Peyer's patch (tissue), 4 donors: ENCODE data around the gene SAE1. TPM values are rescaled to one million over a fixed set of nuclear protein-coding genes. Genes with fewer than 3 reads are reported as not detected.
A peak's percentile ranks its signal among the peaks of the same experiment; 100 is the strongest.

Experiments
- DNase-seq, 3 donors: peaks; one replicate each; pipeline ENCODE4 v3.0.0-alpha.2; 2017 to 2019
- H3K27ac ChIP-seq, 4 donors: fragments of 200-600 bp; sonication (generic); one replicate each; pipeline ENCODE4 v1.5.1; 2016 to 2019
- H3K27me3 ChIP-seq, 2 donors: fragments of 200-600 bp; sonication (generic); one replicate each; pipeline ENCODE4 v1.5.1; 2019
- H3K36me3 ChIP-seq, 3 donors: fragments of 200-600 bp; sonication (generic); one replicate each; pipeline ENCODE4 v1.5.1; 2016 to 2019
- H3K4me1 ChIP-seq, 4 donors: fragments of 200-600 bp; sonication (generic); one replicate each; pipeline ENCODE4 v1.5.1; 2016 to 2019
- H3K4me3 ChIP-seq, 4 donors: fragments of 200-600 bp; sonication (generic); 1 replicate in 3 of 4; 2 replicates in 1 of 4; pipeline ENCODE4 v1.5.1; 2016 to 2019; ENCODE audit warnings: mild to moderate bottlenecking in 1 of 4
- H3K9me3 ChIP-seq, 4 donors: fragments of 200-600 bp; sonication (generic); one replicate each; pipeline ENCODE4 v1.5.1; 2016 to 2019; ENCODE audit warnings: mild to moderate bottlenecking in 1 of 4
- POLR2A ChIP-seq, 2 donors: fragments of 450-650 bp; IDR thresholded peaks; one replicate each; pipeline ENCODE4 v1.5.1; 2017; ENCODE audit warnings: antibody characterized with exemption in 2 of 2, mild to moderate bottlenecking in 2 of 2, moderate library complexity in 2 of 2
- total RNA-seq, 4 donors: library from RNA; depleted of rRNA; stranded (reverse); fragments of >200 nt; gene quantifications; one replicate each; pipeline ENCODE4 v1.1.0, GENCODE V29; 2016
- TF ChIP-seq, protein P1 (sequence below), 6 experiments: fragments of 450-650 bp in 4 of 6; fragments of 200-600 bp in 2 of 6; sonication (generic) in 1 of 6; IDR thresholded peaks; one replicate each; pipeline ENCODE4 v1.5.1; 2017 to 2019; ENCODE audit warnings: antibody characterized with exemption in 6 of 6, mild to moderate bottlenecking in 3 of 6, moderate library complexity in 1 of 6

SAE1 gene
- total RNA-seq, result 10 to 100 TPM; 35.9 to 73.4 (median 40.3) TPM

DNA sequence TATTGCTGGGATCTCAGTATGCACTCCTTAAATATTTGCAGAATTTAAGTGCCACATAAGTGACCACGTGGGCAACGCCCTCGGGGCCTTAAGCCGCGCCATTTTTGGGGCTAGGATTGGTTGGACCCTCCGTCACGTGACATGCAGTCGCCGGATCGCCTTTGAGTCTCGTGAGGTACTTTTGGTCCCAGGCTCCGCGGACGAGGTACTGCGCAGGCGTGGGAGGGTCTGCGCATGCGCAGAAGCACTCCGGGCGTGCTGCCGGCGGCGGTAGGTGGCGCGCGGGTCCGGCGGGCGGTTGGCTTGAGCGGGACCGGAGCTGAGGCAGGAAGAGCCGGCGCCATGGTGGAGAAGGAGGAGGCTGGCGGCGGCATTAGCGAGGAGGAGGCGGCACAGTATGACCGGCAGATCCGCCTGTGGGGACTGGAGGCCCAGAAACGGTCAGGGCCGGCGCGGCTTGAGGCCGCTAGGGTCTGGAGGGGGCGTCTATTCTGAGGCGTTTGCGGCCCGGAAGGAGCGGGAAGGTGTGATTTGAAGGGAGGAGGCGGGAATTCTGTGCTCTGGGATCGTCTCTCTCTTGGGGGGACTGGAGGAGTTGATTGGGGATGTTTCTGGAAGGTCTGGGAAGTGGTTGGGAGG lies at the start of gene SAE1:
Gene SAE1 (plus strand): TSS at position 247 of the 639 bp plus-strand sequence. CDS start 96 bp downstream, at position 343.
- H3K36me3 ChIP-seq, result no peaks in the 10 kb centered on the region
- H3K9me3 ChIP-seq, result no peaks in the 10 kb centered on the region
- peak within 1 kb of the TSS; percentile 71 to 95 (median 77) for H3K4me3 ChIP-seq
- no peaks in the 10 kb centered on the region for H3K27me3 ChIP-seq
- TF ChIP-seq, protein P1, sequence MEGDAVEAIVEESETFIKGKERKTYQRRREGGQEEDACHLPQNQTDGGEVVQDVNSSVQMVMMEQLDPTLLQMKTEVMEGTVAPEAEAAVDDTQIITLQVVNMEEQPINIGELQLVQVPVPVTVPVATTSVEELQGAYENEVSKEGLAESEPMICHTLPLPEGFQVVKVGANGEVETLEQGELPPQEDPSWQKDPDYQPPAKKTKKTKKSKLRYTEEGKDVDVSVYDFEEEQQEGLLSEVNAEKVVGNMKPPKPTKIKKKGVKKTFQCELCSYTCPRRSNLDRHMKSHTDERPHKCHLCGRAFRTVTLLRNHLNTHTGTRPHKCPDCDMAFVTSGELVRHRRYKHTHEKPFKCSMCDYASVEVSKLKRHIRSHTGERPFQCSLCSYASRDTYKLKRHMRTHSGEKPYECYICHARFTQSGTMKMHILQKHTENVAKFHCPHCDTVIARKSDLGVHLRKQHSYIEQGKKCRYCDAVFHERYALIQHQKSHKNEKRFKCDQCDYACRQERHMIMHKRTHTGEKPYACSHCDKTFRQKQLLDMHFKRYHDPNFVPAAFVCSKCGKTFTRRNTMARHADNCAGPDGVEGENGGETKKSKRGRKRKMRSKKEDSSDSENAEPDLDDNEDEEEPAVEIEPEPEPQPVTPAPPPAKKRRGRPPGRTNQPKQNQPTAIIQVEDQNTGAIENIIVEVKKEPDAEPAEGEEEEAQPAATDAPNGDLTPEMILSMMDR (IDR thresholded peaks at IDR 0.05), result peak; percentile 26 to 73 (median 58)
- TF ChIP-seq POLR2A (IDR thresholded peaks at IDR 0.05), result peak; percentile 47 to 79
- peak; percentile 86 to 96 (median 96) for DNase-seq
- peak within 1 kb of the TSS; percentile 77 to 92 (median 88) for H3K27ac ChIP-seq
- H3K4me1 ChIP-seq, result peaks cover 0 to 18% (median 4%) of the 10 kb centered on the region in 4 donors

DNA sequence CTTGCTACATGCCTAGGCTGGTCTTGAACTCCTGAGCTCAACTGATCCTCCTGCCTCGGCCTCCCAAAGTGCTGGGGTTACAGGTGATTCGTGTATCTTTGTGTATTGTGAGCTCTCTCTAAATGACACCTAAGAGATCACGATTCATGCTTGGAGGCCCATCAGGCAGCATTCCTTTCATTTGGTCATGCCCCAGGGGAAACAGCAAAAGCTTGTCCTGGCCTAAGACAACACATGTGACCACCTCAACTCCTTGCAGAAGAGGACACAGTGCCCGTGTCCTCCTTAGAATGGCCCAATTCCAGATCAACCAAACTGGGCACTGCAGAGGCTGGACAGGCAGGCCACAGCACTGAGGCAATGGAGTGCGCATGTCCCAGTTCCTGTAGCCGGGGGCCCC lies 49.5 kb upstream of the SAE1 start:
- TF ChIP-seq POLR2A (IDR thresholded peaks at IDR 0.05), result no peak
- TF ChIP-seq, protein P1 (IDR thresholded peaks at IDR 0.05), result no peak
- Histone ChIP-seq H3K27ac (no peak overlapping the region), H3K27me3 (no peaks in the 10 kb centered on the region), H3K4me1 (peaks cover 0 to 5% (median 0%) of the 10 kb centered on the region in 4 donors), H3K36me3 (peaks cover 0 to 96% (median 0%) of the 10 kb centered on the region in 3 donors), H3K9me3 (no peaks in the 10 kb centered on the region), H3K4me3 (no peak overlapping the region)
- DNase-seq, result no peak

DNA sequence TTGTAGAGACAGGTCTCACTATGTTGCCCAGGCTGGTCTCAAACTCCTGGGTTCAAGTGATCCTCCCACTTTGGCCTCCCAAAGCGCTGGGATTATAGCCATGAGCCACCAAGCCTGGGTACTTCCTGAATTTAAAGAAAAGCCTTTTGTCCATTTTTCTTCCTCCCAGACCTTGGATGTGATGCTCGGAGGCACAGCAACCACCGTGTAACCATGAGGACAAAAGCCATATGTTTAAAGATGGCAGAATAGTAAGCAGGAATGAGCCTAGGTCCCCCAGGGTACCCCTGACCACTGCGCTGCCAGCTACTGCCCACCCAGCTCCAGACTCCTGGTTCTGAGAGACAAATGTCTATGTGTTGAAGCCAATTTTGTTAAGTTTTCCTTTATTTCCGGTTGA lies 48.1 kb upstream of the SAE1 start:
- TF ChIP-seq, protein P1 (IDR thresholded peaks at IDR 0.05), result no peak
- no peak for TF ChIP-seq POLR2A (IDR thresholded peaks at IDR 0.05)

DNA sequence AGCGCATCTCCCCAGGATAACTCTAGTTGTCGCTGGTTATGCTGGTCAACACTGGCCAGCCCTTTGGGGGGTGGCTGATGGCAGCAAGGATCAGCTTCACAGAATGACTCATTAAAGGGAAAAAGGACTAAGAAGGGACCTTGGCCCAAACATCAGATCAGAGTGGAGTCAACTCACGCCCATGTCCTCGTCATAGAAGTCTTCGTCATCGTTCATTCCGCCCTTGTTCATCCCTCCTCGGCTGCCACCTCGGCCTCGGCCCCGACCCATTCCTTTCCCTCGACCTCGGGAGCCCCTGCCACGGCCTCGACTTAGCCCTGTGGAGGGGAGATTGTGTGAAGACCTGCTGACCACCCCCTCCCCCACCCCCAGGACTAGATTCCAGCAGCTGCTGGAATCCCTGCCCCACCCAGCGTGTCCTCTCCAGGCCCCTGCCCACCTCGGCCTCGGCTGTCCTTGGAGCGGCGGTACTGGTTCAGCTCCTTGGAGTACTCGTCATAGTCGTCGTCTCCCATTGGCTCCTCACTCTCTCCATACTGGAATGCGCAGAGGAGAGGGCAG lies 45.7 kb upstream of the SAE1 start:
- Histone ChIP-seq H3K27me3 (no peaks in the 10 kb centered on the region), H3K36me3 (peaks cover 0 to 84% (median 0%) of the 10 kb centered on the region in 3 donors), H3K4me1 (peaks cover 0 to 4% (median 2%) of the 10 kb centered on the region in 4 donors), H3K27ac (no peak overlapping the region), H3K4me3 (no peak overlapping the region), H3K9me3 (no peaks in the 10 kb centered on the region)
- TF ChIP-seq POLR2A (IDR thresholded peaks at IDR 0.05), result no peak
- TF ChIP-seq, protein P1 (IDR thresholded peaks at IDR 0.05), result no peak
- no peak for DNase-seq

More for the DNA sequence above, 48.1 kb upstream of the SAE1 start:
- no peaks in the 10 kb centered on the region for H3K9me3 ChIP-seq
- H3K27me3 ChIP-seq, result no peaks in the 10 kb centered on the region
- peaks cover 0 to 93% (median 0%) of the 10 kb centered on the region in 3 donors for H3K36me3 ChIP-seq
- H3K4me1 ChIP-seq, result peaks cover 0 to 5% (median 0%) of the 10 kb centered on the region in 4 donors
- DNase-seq, result no peak
- no peak overlapping the region for H3K4me3 ChIP-seq
- H3K27ac ChIP-seq, result no peak overlapping the region

DNA sequence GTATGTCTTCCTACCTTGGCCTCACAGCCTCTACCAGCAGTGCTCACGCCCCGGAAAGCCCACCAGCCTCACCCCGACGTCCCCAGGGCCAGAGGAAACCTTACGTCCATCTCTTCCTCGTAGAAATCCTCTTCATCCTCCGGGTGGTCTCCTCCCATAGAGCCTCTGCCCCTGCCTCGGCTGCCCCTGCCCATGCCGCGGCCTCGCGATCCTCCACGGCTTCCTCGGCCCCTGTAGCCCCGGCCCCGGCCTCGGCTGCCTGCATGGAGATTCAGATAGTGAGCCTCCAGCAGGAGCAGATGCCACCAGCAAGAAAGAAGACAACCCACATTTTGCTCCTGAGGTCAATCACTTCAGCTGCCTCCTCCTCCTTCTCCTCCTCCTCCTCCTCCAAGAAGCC lies 44.4 kb upstream of the SAE1 start:
- TF ChIP-seq, protein P1 (IDR thresholded peaks at IDR 0.05), result no peak
- no peak for TF ChIP-seq POLR2A (IDR thresholded peaks at IDR 0.05)
- peaks cover 0 to 77% (median 0%) of the 10 kb centered on the region in 3 donors for H3K36me3 ChIP-seq
- no peak overlapping the region for H3K27ac ChIP-seq
- H3K4me1 ChIP-seq, result peaks cover 0 to 8% (median 2%) of the 10 kb centered on the region in 4 donors
- H3K9me3 ChIP-seq, result no peaks in the 10 kb centered on the region
- H3K27me3 ChIP-seq, result no peaks in the 10 kb centered on the region
- DNase-seq, result no peak
- no peak overlapping the region for H3K4me3 ChIP-seq
